Loucy (cell line): ENCODE results near the gene RBBP5.

ENCODE experiments used
- EZH2phosphoT487 ChIP-seq: fragments of 200-600 bp; IDR thresholded peaks from 2 replicates; pipeline ENCODE4 v1.6.1; 2018; ENCODE audit warnings: antibody characterized with exemption, mild to moderate bottlenecking, moderate library complexity, borderline replicate concordance
- TF ChIP-seq, protein P1 (sequence below): fragments of 200-600 bp; sonication (generic); conservative IDR thresholded peaks from 2 replicates; pipeline ENCODE4 v1.5.1; 2014; ENCODE audit warnings: mild to moderate bottlenecking, antibody characterized with exemption, low read length

DNA sequence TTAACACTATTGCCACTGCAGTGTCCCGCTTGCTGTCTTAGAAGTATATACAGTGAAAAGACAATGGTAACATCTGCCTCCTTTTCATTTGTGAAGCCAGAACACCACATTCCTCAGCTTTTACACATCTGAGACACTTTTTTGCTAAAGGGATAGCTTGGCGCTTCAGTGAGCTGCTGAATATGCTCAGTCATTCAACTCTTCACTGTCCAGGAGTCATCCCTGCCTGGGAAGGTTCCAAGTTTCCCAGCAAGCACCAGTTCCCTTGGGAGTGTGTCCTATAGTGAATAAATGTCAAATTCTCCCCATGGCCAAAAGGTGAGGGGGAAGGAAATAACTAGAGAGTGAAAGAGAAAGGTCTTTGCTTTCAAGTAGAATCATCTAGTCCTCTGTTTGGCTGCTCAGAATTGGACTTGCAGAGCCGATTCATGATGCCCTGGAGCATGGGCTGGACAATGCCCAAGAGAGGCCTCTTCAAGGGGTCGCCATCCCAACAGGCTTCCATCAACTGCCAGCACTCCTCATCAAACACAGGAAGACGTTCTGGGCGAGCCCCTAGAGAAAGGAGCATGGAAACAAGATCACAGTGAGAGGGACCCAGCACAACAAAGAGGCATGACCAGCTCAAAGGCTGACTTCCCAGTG lies 25.5 kb upstream of the RBBP5 start:
- TF ChIP-seq, protein P1, sequence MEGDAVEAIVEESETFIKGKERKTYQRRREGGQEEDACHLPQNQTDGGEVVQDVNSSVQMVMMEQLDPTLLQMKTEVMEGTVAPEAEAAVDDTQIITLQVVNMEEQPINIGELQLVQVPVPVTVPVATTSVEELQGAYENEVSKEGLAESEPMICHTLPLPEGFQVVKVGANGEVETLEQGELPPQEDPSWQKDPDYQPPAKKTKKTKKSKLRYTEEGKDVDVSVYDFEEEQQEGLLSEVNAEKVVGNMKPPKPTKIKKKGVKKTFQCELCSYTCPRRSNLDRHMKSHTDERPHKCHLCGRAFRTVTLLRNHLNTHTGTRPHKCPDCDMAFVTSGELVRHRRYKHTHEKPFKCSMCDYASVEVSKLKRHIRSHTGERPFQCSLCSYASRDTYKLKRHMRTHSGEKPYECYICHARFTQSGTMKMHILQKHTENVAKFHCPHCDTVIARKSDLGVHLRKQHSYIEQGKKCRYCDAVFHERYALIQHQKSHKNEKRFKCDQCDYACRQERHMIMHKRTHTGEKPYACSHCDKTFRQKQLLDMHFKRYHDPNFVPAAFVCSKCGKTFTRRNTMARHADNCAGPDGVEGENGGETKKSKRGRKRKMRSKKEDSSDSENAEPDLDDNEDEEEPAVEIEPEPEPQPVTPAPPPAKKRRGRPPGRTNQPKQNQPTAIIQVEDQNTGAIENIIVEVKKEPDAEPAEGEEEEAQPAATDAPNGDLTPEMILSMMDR: no peak
- no peak for TF ChIP-seq EZH2phosphoT487
